ENCODE measurements around the gene PHETA2.

- TF ChIP-seq CTCF (IDR thresholded peaks at IDR 0.05): no peak
- no peak for TF ChIP-seq POLR2A (IDR thresholded peaks at IDR 0.05)
These were observed 4.6 kb downstream of the PHETA2 start for GRCh38 chr22:42078469-42079318.
